Adrenal gland (tissue), 5 donors: ENCODE measurements around the gene GTF3C5.

Experiments
- CTCF ChIP-seq, 6 experiments: fragments of 450-650 bp in 4 of 6; fragments of 200-600 bp in 2 of 6; sonication (generic) in 1 of 6; IDR thresholded peaks; 1 replicate in 5 of 6; 2 replicates in 1 of 6; pipeline versions ENCODE4 v1.5.1 to v1.8.0; 2016 to 2021; ENCODE audit warnings: antibody characterized with exemption in 6 of 6, mild to moderate bottlenecking in 2 of 6, moderate library complexity in 1 of 6
- POLR2A ChIP-seq, 2 donors: fragments of 450-650 bp; IDR thresholded peaks; one replicate each; pipeline ENCODE4 v1.6.1; 2017; ENCODE audit warnings: antibody characterized with exemption in 2 of 2, mild to moderate bottlenecking in 2 of 2, moderate library complexity in 1 of 2
- donor health status: DM: no; HTN: no; CAD: no.

GRCh38 chr9:133004999-133005760 is 25.6 kb upstream of the GTF3C5 start:
- no peak for TF ChIP-seq CTCF (IDR thresholded peaks at IDR 0.05)
- no peak for TF ChIP-seq POLR2A (IDR thresholded peaks at IDR 0.05)
